Keratinocyte (primary cell): ENCODE data around the gene SNRK. TPM values are rescaled to one million over a fixed set of nuclear protein-coding genes. Genes with fewer than 3 reads are reported as not detected.

ENCODE experiments used
- DNase-seq: peaks from one replicate; pipeline ENCODE4 v3.0.0-alpha.2; 2011; ENCODE audit warnings: low read depth, missing footprints, low spot score
- FAIRE-seq: peaks from 2 replicates; lab custom pipeline; 2011; peaks lifted over from hg19 to GRCh38; lab: Jason Lieb, UNC
- H2AFZ ChIP-seq: 2 replicates; pipeline ENCODE4 v1.6.0; 2012; ENCODE audit warnings: low read length, control low read depth, inconsistent platforms; ENCODE audit not compliant: control insufficient read depth
- H3K27ac ChIP-seq: 2 replicates; pipeline ENCODE4 v1.5.1; 2011; ENCODE audit warnings: low read length; ENCODE audit not compliant: control insufficient read depth, insufficient read depth
- H3K27me3 ChIP-seq: 3 replicates; pipeline ENCODE4 v1.6.0; 2011; ENCODE audit warnings: low read length; ENCODE audit not compliant: control insufficient read depth, insufficient read depth; ENCODE audit errors: extremely low read depth
- H3K36me3 ChIP-seq, 2 experiments: 2 replicates in 1 of 2; 3 replicates in 1 of 2; pipeline ENCODE4 v1.5.1; 2011; ENCODE audit warnings: low read length in 2 of 2, mild to moderate bottlenecking in 1 of 2; ENCODE audit not compliant: control insufficient read depth in 2 of 2, insufficient read depth in 2 of 2; ENCODE audit errors: extremely low read depth in 1 of 2
- H3K4me1 ChIP-seq: 3 replicates; pipeline ENCODE4 v1.5.1; 2011; ENCODE audit warnings: low read length; ENCODE audit not compliant: control insufficient read depth, insufficient read depth; ENCODE audit errors: extremely low read depth
- H3K4me2 ChIP-seq: 3 replicates; pipeline ENCODE4 v1.6.0; 2011; ENCODE audit warnings: low read depth, low read length; ENCODE audit not compliant: control insufficient read depth, insufficient read depth; ENCODE audit errors: extremely low read depth
- H3K4me3 ChIP-seq, 3 experiments: fragments of 200-600 bp in 1 of 3; sonication (generic) in 1 of 3; 2 replicates in 2 of 3; 3 replicates in 1 of 3; pipeline ENCODE4 v1.5.1; 2011 to 2016; ENCODE audit warnings: low read length in 3 of 3, mild to moderate bottlenecking in 3 of 3, control low read depth in 2 of 3, inconsistent platforms in 1 of 3, low read depth in 1 of 3, mixed read lengths in 1 of 3, mixed run types in 1 of 3, moderate library complexity in 1 of 3; ENCODE audit not compliant: control insufficient read depth in 2 of 3, insufficient read depth in 2 of 3; ENCODE audit errors: extremely low read depth in 1 of 3
- H3K79me2 ChIP-seq: 2 replicates; pipeline ENCODE4 v1.6.0; 2012; ENCODE audit warnings: low read length; ENCODE audit not compliant: control insufficient read depth, insufficient read depth
- H3K9ac ChIP-seq: 3 replicates; pipeline ENCODE4 v1.6.0; 2011; ENCODE audit warnings: low read length; ENCODE audit not compliant: control insufficient read depth, insufficient read depth; ENCODE audit errors: extremely low read depth
- H3K9me1 ChIP-seq: 3 replicates; pipeline ENCODE4 v1.6.0; 2011; ENCODE audit warnings: low read length; ENCODE audit not compliant: control insufficient read depth, insufficient read depth; ENCODE audit errors: extremely low read depth
- H3K9me3 ChIP-seq: 2 replicates; pipeline ENCODE4 v1.5.1; 2012; ENCODE audit warnings: low read depth, low read length; ENCODE audit not compliant: control insufficient read depth
- H4K20me1 ChIP-seq: 3 replicates; pipeline ENCODE4 v1.6.0; 2011; ENCODE audit warnings: low read length; ENCODE audit not compliant: control insufficient read depth, insufficient read depth; ENCODE audit errors: extremely low read depth
- EZH2 ChIP-seq: IDR thresholded peaks from one replicate; pipeline ENCODE4 v1.6.1; 2012; ENCODE audit warnings: inconsistent platforms, mild to moderate bottlenecking, low read length, moderate library complexity
- dilution Hi-C: fragments of 300-500 bp; cut with MboI; formaldehyde crosslinking; loops from one replicate; pipeline ENCODE4 v1.7.0; 2020; ENCODE audit warnings: low sequenced_read_pairs; ENCODE audit not compliant: extremely low pct_ligation_motif_present
- polyA plus RNA-seq, 5 experiments: library from polyadenylated mRNA; depleted of rRNA in 3 of 5; stranded (reverse) in 3 of 5; stranded (forward) in 1 of 5; unstranded in 1 of 5; fragments of >200 nt; gene quantifications; 1 replicate in 1 of 5; 2 replicates in 3 of 5; 3 replicates in 1 of 5; pipeline versions ENCODE4 v1.2.1 to v1.2.3, GENCODE V29; 2011 to 2012; ENCODE audit warnings: missing spikeins in 2 of 5, low read depth in 1 of 5, low replicate concordance in 1 of 5
- TF ChIP-seq, protein P1 (sequence below), 3 experiments: IDR thresholded peaks in 1 of 3; conservative IDR thresholded peaks in 1 of 3; optimal IDR thresholded peaks in 1 of 3; 2 replicates in 2 of 3; 3 replicates in 1 of 3; pipeline versions ENCODE3 to v1.5.1; 2011; ENCODE audit warnings: low read length in 3 of 3, mild to moderate bottlenecking in 3 of 3, moderate library complexity in 2 of 3, control low read depth in 1 of 3, inconsistent platforms in 1 of 3; ENCODE audit not compliant: insufficient read depth in 2 of 3; ENCODE audit errors: extremely low read depth in 1 of 3

Gene SNRK
- polyA plus RNA-seq, 1 donor (not counting 4 experiments of a cell fraction or from before 2014, with no cell fraction given): 15.7 TPM

DNA sequence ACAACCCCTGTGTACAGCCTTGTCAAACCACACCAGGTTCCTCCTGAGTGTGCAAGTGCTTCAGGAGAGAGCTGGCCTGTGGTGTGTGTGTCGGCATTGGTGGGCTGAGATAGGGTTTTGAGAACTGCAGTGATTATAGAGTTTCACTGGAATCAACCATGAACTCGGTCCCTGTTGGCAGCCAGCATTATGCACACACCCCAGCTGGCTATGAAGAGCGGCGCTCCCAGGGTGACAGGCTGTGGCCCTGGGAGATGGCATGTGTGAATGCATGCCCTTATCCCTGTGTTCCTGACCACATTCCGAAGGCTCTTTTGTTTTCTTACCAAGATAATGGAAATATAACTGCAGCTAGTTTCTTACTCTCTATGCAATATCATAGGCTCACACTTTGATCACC, 101.8 kb downstream of the SNRK start:
- H3K36me3 ChIP-seq: no peaks in the 10 kb centered on the region
- no peak overlapping the region for H3K4me2 ChIP-seq
- no peaks in the 10 kb centered on the region for H3K27me3 ChIP-seq
- DNase-seq (no peak), FAIRE-seq (no peak)
- TF ChIP-seq, protein P1, sequence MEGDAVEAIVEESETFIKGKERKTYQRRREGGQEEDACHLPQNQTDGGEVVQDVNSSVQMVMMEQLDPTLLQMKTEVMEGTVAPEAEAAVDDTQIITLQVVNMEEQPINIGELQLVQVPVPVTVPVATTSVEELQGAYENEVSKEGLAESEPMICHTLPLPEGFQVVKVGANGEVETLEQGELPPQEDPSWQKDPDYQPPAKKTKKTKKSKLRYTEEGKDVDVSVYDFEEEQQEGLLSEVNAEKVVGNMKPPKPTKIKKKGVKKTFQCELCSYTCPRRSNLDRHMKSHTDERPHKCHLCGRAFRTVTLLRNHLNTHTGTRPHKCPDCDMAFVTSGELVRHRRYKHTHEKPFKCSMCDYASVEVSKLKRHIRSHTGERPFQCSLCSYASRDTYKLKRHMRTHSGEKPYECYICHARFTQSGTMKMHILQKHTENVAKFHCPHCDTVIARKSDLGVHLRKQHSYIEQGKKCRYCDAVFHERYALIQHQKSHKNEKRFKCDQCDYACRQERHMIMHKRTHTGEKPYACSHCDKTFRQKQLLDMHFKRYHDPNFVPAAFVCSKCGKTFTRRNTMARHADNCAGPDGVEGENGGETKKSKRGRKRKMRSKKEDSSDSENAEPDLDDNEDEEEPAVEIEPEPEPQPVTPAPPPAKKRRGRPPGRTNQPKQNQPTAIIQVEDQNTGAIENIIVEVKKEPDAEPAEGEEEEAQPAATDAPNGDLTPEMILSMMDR (optimal IDR thresholded peaks at IDR 0.05 in 1 of 3, IDR thresholded peaks at IDR 0.05 in 1 of 3, conservative IDR thresholded peaks at IDR 0.05 in 1 of 3; ENCODE audit: extremely low read depth in 1 of 3, insufficient read depth in 2 of 3, low read length in 3 of 3): no peak
- TF ChIP-seq EZH2: no peak
- no peak overlapping the region for H2AFZ ChIP-seq
- H3K4me3 ChIP-seq: no peak overlapping the region
- no peaks in the 10 kb centered on the region for H3K79me2 ChIP-seq
- dilution Hi-C loops: no loop called here
- peaks cover 12% of the 10 kb centered on the region for H3K4me1 ChIP-seq
- peaks cover 2% of the 10 kb centered on the region for H4K20me1 ChIP-seq
- H3K9ac ChIP-seq: no peak overlapping the region
- no peaks in the 10 kb centered on the region for H3K9me1 ChIP-seq
- H3K27ac ChIP-seq: no peak overlapping the region
- H3K9me3 ChIP-seq: no peaks in the 10 kb centered on the region

GRCh38 chr3:43388915-43389314, 102.6 kb downstream of the SNRK start:
- H3K27me3 ChIP-seq: no peaks in the 10 kb centered on the region
- H3K9me3 ChIP-seq: no peaks in the 10 kb centered on the region
- DNase-seq (no peak), FAIRE-seq (no peak)
- dilution Hi-C loops: no loop called here
- peaks cover 12% of the 10 kb centered on the region for H3K4me1 ChIP-seq
- no peak overlapping the region for H3K4me2 ChIP-seq
- no peak overlapping the region for H3K4me3 ChIP-seq
- H2AFZ ChIP-seq: no peak overlapping the region
- no peaks in the 10 kb centered on the region for H3K9me1 ChIP-seq
- TF ChIP-seq, protein P1 (optimal IDR thresholded peaks at IDR 0.05 in 1 of 3, IDR thresholded peaks at IDR 0.05 in 1 of 3, conservative IDR thresholded peaks at IDR 0.05 in 1 of 3; ENCODE audit: extremely low read depth in 1 of 3, insufficient read depth in 2 of 3, low read length in 3 of 3): no peak
- no peak for TF ChIP-seq EZH2
- no peaks in the 10 kb centered on the region for H3K79me2 ChIP-seq
- H3K27ac ChIP-seq: no peak overlapping the region
- H3K36me3 ChIP-seq: no peaks in the 10 kb centered on the region
- peaks cover 2% of the 10 kb centered on the region for H4K20me1 ChIP-seq
- H3K9ac ChIP-seq: no peak overlapping the region
